K562 (cell line): ENCODE data around the gene TRIM65. TPM values are rescaled to one million over a fixed set of nuclear protein-coding genes. Genes with fewer than 3 reads are reported as not detected.

Source experiments
- CHAMP1 ChIP-seq: fragments of 450-650 bp; IDR thresholded peaks from 2 replicates; pipeline ENCODE4 v1.6.1; 2016; ENCODE audit warnings: mild to moderate bottlenecking
- HLTF ChIP-seq: fragments of 450-650 bp; IDR thresholded peaks from 2 replicates; pipeline ENCODE4 v1.6.1; 2016
- KLF16 ChIP-seq: IDR thresholded peaks from 2 replicates; pipeline ENCODE4 v1.6.1; 2016; ENCODE audit warnings: antibody characterized with exemption
- RERE ChIP-seq: sonication (generic); formaldehyde crosslinking; IDR thresholded peaks from 2 replicates; pipeline ENCODE4 v1.8.0; 2023; ENCODE audit warnings: missing genetic modification reagents, mild to moderate bottlenecking, borderline replicate concordance
- SFPQ ChIP-seq: fragments of 200-400 bp; formaldehyde crosslinking; IDR thresholded peaks from 2 replicates; pipeline ENCODE4 v1.6.1; 2017; ENCODE audit warnings: mild to moderate bottlenecking, low read depth, low read length, moderate library complexity
- SIN3A ChIP-seq, 2 experiments: fragments of 150-350 bp in 1 of 2; IDR thresholded peaks; 2 replicates each; pipeline ENCODE4 v1.6.1; 2011 to 2016; ENCODE audit warnings: borderline replicate concordance in 2 of 2, low read depth in 2 of 2, low read length in 2 of 2, mild to moderate bottlenecking in 2 of 2, moderate library complexity in 2 of 2; ENCODE audit not compliant: control insufficient read depth in 1 of 2
- SMAD1 ChIP-seq: fragments of 150-350 bp; IDR thresholded peaks from 2 replicates; pipeline ENCODE4 v1.6.1; 2014; ENCODE audit warnings: low read length, low read depth; ENCODE audit not compliant: partially characterized antibody
- SP1 ChIP-seq: sonication (generic); formaldehyde crosslinking; IDR thresholded peaks from 2 replicates; pipeline ENCODE4 v1.8.1; 2022; ENCODE audit warnings: mild to moderate bottlenecking, missing genetic modification reagents
- ZBTB17 ChIP-seq: fragments of 450-650 bp; formaldehyde crosslinking; IDR thresholded peaks from 2 replicates; pipeline ENCODE4 v1.4.0; 2020; ENCODE audit warnings: mild to moderate bottlenecking
- ZNF431 ChIP-seq: sonication (generic); formaldehyde crosslinking; IDR thresholded peaks from 2 replicates; pipeline ENCODE4 v1.8.0; 2022; ENCODE audit warnings: mild to moderate bottlenecking, missing genetic modification reagents
- ZNF518B ChIP-seq: fragments of 250-450 bp; sonication (Bioruptor Pico); IDR thresholded peaks from 2 replicates; pipeline ENCODE4 v1.5.0; 2021; ENCODE audit warnings: mild to moderate bottlenecking, moderate library complexity
- polyA plus RNA-seq, 8 experiments: library from polyadenylated mRNA; depleted of rRNA in 4 of 8; stranded (reverse) in 5 of 8; unstranded in 3 of 8; fragments of >200 nt; fragmentation: Nextera tagmentation in 2 of 8; fragmentation: Illumina TruSeq in 1 of 8; extraction: Ambion mirVana in 2 of 8; extraction: Trizol in 1 of 8; gene quantifications; 2 replicates each; pipeline versions ENCODE4 v1.2.1 to v1.2.3, GENCODE V29; 2011 to 2014; ENCODE audit warnings: inconsistent platforms in 1 of 8, missing spikeins in 1 of 8
- total RNA-seq, 7 experiments: library from RNA; depleted of rRNA in 6 of 7; stranded (reverse); fragments of >200 nt in 6 of 7; fragmentation: Illumina TruSeq in 2 of 7; extraction: Trizol in 2 of 7; gene quantifications; 2 replicates each; pipeline versions ENCODE4 v1.2.1 to v1.2.3, GENCODE V29; 2011 to 2021; ENCODE audit warnings: low replicate concordance in 1 of 7
- TF ChIP-seq, protein P1 (sequence below): fragments of 250-450 bp; sonication (Bioruptor Pico); IDR thresholded peaks from 2 replicates; pipeline ENCODE4 v1.8.0; 2021; ENCODE audit warnings: moderate library complexity, mild to moderate bottlenecking, inconsistent platforms

The TRIM65 gene
- total and polyA plus RNA-seq, 9 of the 15 experiments (the other 6 are each of a cell fraction or from before 2014, with no cell fraction given) = 2.8 to 45.7 (median 22.9) TPM

DNA sequence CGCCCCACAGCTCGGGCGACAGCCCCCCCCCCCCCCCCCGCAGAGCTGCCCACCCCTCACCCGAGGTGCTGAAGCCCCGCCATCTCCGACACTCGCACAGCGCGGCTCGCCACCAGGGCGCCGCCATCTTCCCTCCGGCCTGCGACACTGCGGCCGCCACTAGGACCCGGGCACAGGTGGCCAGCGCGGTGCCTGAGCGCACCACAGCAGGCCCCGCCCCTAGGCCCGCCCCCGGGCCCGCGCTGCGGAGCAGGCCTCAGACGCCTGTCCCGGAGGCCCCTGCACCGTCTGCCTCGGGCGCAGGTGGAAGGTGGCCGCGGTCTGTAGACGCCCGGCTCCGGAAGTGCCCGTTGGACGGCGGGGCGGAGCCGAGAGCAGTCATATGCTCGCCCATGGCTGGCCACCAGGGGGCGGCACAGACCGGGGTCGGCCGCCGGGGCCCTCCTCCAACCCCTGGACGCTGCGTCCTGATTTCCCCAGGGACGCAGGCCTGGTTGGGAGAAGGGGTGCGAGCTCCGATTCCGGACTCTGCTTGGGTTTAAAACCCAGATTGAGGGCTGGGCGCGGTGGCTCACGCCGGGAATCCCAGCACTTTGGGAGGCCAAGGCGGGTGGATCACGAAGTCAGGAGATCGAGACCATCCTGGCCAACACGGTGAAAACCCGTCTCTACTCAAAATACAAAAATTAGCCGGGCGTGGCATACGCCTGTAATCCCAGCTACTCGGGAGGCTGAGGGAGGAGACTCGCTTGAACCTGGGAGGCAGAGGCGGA lies 8.2 kb upstream of the TRIM65 start, which contains the start of gene MRPL38 (continued):
- TF ChIP-seq SMAD1 (no peak), CHAMP1 (no peak), SFPQ (no peak), SP1 (peak; percentile 99), HLTF (peak; percentile 67; the same call in 1 of the 2 replicates), ZBTB17 (CRISPR knock-in tag) (peak; percentile 69), ZNF518B (CRISPR knock-in tag) (no peak), RERE (CRISPR knock-in tag) (no peak), SIN3A (IDR thresholded peaks at IDR 0.05; ENCODE audit: borderline replicate concordance in 2 of 2, control insufficient read depth in 1 of 2, low read depth in 2 of 2, low read length in 2 of 2) (peak in 1 of 2 experiments; percentile 69; a peak in 2 of 4 replicates), KLF16 (no peak), ZNF431 (CRISPR knock-in tag) (no peak)
- TF ChIP-seq, protein P1, sequence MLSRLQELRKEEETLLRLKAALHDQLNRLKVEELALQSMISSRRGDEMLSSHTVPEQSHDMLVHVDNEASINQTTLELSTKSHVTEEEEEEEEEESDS (CRISPR knock-in tag) = no peak
